ENCODE measurements around the gene MYO7A. TPM values are rescaled to one million over a fixed set of nuclear protein-coding genes. Genes with fewer than 3 reads are reported as not detected.

The MYO7A gene
- total and polyA plus RNA-seq, 2 of the 4 experiments (the other 2 are of a cell fraction): 0.02 TPM; not detected in 1

GRCh38 chr11:77081381-77081851 lies 46.6 kb upstream of the MYO7A start:
- Histone ChIP-seq H3K4me3 (ENCODE audit: insufficient read depth, low read depth, low read length) (no peak overlapping the region), H4K91ac (ENCODE audit: insufficient read depth, low read depth, low read length) (no peak overlapping the region), H3K14ac (replicated peaks; ENCODE audit: low read depth, low read length) (no peak overlapping the region), H3K27ac (ENCODE audit: insufficient read depth, low read length) (no peak overlapping the region), H3K4me1 (ENCODE audit: control insufficient read depth, insufficient read depth, low read length) (peaks cover 15% of the 10 kb centered on the region), H3K56ac (ENCODE audit: extremely low read depth, insufficient read depth, low read length) (no peak overlapping the region), H2AFZ (replicated peaks; ENCODE audit: low read length, poor library complexity) (no peak overlapping the region), H3K23ac (ENCODE audit: low read depth, low read length) (no peak overlapping the region), H3K36me3 (ENCODE audit: control insufficient read depth, insufficient read depth, low read length) (peaks cover 4% of the 10 kb centered on the region; the same call in 1 of the 2 replicates), H3K27me3 (ENCODE audit: control insufficient read depth, insufficient read depth, low read length) (no peaks in the 10 kb centered on the region), H4K20me1 (ENCODE audit: insufficient read depth, low read length) (no peaks in the 10 kb centered on the region), H4K5ac (ENCODE audit: low read depth, low read length) (no peak overlapping the region), H2AK5ac (ENCODE audit: low read depth, low read length) (no peak overlapping the region), H2AK9ac (replicated peaks; ENCODE audit: low read depth, low read length, poor library complexity) (peak overlapping the region; percentile 10), H2BK5ac (ENCODE audit: low read depth, low read length, poor library complexity, severe bottlenecking) (no peak overlapping the region), H3K9me3 (ENCODE audit: control insufficient read depth, insufficient read depth, low read length) (no peaks in the 10 kb centered on the region), H3K79me1 (ENCODE audit: low read depth in 1 of 2, low read length in 2 of 2) (peaks cover 7 to 21% of the 10 kb centered on the region in 2 experiments), H3K9me1 (ENCODE audit: insufficient read depth, low read length) (peaks cover 5% of the 10 kb centered on the region; the same call in 1 of the 2 replicates), H2BK20ac (ENCODE audit: low read depth, low read length) (no peak overlapping the region), H4K8ac (ENCODE audit: low read depth in 2 of 2, low read length in 2 of 2) (no peak overlapping the region), H3K18ac (ENCODE audit: low read depth, low read length) (no peak overlapping the region), H2BK15ac (ENCODE audit: low read depth, low read length) (no peak overlapping the region), H3K4ac (ENCODE audit: low read depth, low read length) (no peak overlapping the region), H3K4me2 (ENCODE audit: low read depth, low read length) (no peak overlapping the region), H3K9ac (ENCODE audit: low read depth, low read length) (no peak overlapping the region), H2BK120ac (ENCODE audit: low read depth, low read length) (no peak overlapping the region)
- DNase-seq: no peak
- intact Hi-C loops (cut with micrococcal nuclease): no loop called here
- in situ Hi-C loops (cut with MboI; ENCODE audit: low sequenced_read_pairs): no loop called here
- CTCF ChIA-PET: interaction anchor here (0.9 kb wide), 1 partner anchor 10 kb away, joined by 3 read pairs; no protein-coding TSS in a partner anchor
- BruUV-seq (replicated peaks): no TSS peak
- POLR2A ChIA-PET (ENCODE audit: unreplicated experiment): no interaction called here
- no peak for TF ChIP-seq CEBPB (IDR thresholded peaks at IDR 0.05; ENCODE audit: low read depth, low read length)
- no peak for TF ChIP-seq MAZ (IDR thresholded peaks at IDR 0.05; ENCODE audit: borderline replicate concordance, low read depth, low read length)
- no peak for TF ChIP-seq MXI1 (IDR thresholded peaks at IDR 0.05; ENCODE audit: borderline replicate concordance, low read depth, low read length)
- no peak for TF ChIP-seq POLR2A (IDR thresholded peaks at IDR 0.05; ENCODE audit: low read depth, low read length)
- no peak for TF ChIP-seq SMC3 (IDR thresholded peaks at IDR 0.05; ENCODE audit: low read depth, low read length)
- TF ChIP-seq ELK1 (IDR thresholded peaks at IDR 0.05; ENCODE audit: borderline replicate concordance, low read depth, low read length): no peak
- TF ChIP-seq RAD21 (IDR thresholded peaks at IDR 0.05; ENCODE audit: low read length): no peak
- no peak for TF ChIP-seq CHD1 (IDR thresholded peaks at IDR 0.05; ENCODE audit: low read depth, low read length)
- TF ChIP-seq NFE2L2 (IDR thresholded peaks at IDR 0.05; ENCODE audit: low read depth, low read length): no peak
- TF ChIP-seq CTCF (conservative IDR thresholded peaks at IDR 0.05; ENCODE audit: low read depth, low read length): no peak
- TF ChIP-seq USF2 (IDR thresholded peaks at IDR 0.05; ENCODE audit: low read depth, low read length): no peak
- TF ChIP-seq BHLHE40 (IDR thresholded peaks at IDR 0.05; ENCODE audit: low read depth, low read length): no peak
- no peak for TF ChIP-seq FOS (IDR thresholded peaks at IDR 0.05; ENCODE audit: low read depth, low read length)
- TF ChIP-seq MAFK (IDR thresholded peaks at IDR 0.05; ENCODE audit: low read depth, low read length): no peak
- TF ChIP-seq RCOR1 (IDR thresholded peaks at IDR 0.05; ENCODE audit: insufficient replicate concordance, low read length): no peak
- TF ChIP-seq RFX5 (IDR thresholded peaks at IDR 0.05; ENCODE audit: low read depth, low read length): no peak
- ATAC-seq (ENCODE audit: low read depth): no peak
- dilution Hi-C loops (cut with HindIII; ENCODE audit: low sequenced_read_pairs, unreplicated experiment): no loop called here
- WGBS, 2 experiments (ENCODE audit: extremely low coverage in 2 of 2, insufficient read length in 1 of 2): 80% methylated on average over 2 of the region's 9 CpGs; no CpG with 5 or more reads in 1 of the 2 experiments
